Stimulated activated naive CD8-positive, alpha-beta T cell treated with anti-CD3 and anti-CD28 coated beads, Interleukin-15, amount 100 ng/mL, for 72 hours (primary cell): ENCODE measurements around the gene CCR2.

Experiments used
- ATAC-seq: fragments of 150-1000 bp; cut with Tn5 transposase; 2 replicates; pipeline ENCODE4 v1.10.0; 2021; ENCODE audit warnings: mild to moderate bottlenecking, moderate library complexity
- DNase-seq, 2 donors: peaks; one replicate each; pipeline ENCODE4 v3.0.0; 2021 to 2022
- H3K27ac Mint-ChIP-seq, 2 donors: one replicate each; pipeline ENCODE4 v1.8.0; 2022; ENCODE audit warnings: mild to moderate bottlenecking in 2 of 2, mixed read lengths in 2 of 2, moderate library complexity in 2 of 2
- H3K27me3 Mint-ChIP-seq: one replicate; pipeline ENCODE4 v1.8.0; 2022; ENCODE audit warnings: mixed read lengths
- H3K4me1 Mint-ChIP-seq: one replicate; pipeline ENCODE4 v1.8.0; 2022; ENCODE audit warnings: mild to moderate bottlenecking, mixed read lengths
- H3K4me3 Mint-ChIP-seq, 2 donors: one replicate each; pipeline ENCODE4 v1.8.0; 2022; ENCODE audit warnings: mild to moderate bottlenecking in 2 of 2, mixed read lengths in 2 of 2, moderate library complexity in 1 of 2
- H3K9me3 Mint-ChIP-seq, 2 donors: one replicate each; pipeline ENCODE4 v1.8.0; 2022; ENCODE audit warnings: mixed read lengths in 2 of 2

The CCR2 gene

GRCh38 chr3:46365737-46366524 lies 12.0 kb downstream of the CCR2 start:
- Mint-ChIP-seq H3K27me3 (peaks cover 16% of the 10 kb centered on the region), H3K27ac (no peak overlapping the region), H3K9me3 (no peaks in the 10 kb centered on the region), H3K4me1 (peaks cover 58% of the 10 kb centered on the region), H3K4me3 (no peak overlapping the region)
- no peak for ATAC-seq
- no peak for DNase-seq

DNA sequence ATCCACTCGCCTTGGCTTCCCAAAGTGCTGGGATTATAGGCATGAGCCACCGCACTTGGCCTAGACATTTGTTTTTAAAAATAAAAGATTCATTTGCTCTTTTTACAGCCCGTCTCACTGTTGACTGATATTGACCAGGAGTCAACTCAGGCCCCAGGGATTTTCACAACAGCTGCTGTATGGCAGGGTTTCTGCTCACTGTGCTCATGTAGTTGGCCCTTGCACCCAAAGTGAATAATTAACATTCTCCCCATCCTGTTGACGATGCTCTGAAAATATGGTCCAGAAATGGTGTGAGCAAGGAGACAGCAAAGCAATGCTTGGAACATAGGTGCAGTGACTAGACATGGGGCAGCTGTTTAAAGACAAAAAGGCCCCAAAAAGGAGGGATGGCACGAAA lies 13.9 kb downstream of the CCR2 start:
- DNase-seq (no peak), ATAC-seq (no peak)
- peaks cover 16% of the 10 kb centered on the region for H3K27me3 Mint-ChIP-seq
- no peak overlapping the region for H3K27ac Mint-ChIP-seq
- no peak overlapping the region for H3K4me3 Mint-ChIP-seq
- no peaks in the 10 kb centered on the region for H3K9me3 Mint-ChIP-seq
- peaks cover 47% of the 10 kb centered on the region for H3K4me1 Mint-ChIP-seq

GRCh38 chr3:46368569-46368968 lies 14.7 kb downstream of the CCR2 start:
- ATAC-seq (no peak), DNase-seq (peak; percentile 33 to 35)
- Mint-ChIP-seq H3K9me3 (no peaks in the 10 kb centered on the region), H3K27ac (no peak overlapping the region), H3K4me1 (peaks cover 47% of the 10 kb centered on the region), H3K4me3 (no peak overlapping the region), H3K27me3 (peaks cover 23% of the 10 kb centered on the region)

- peak overlapping the region; percentile 22 to 73 for H3K4me3 Mint-ChIP-seq
Observed at GRCh38 chr3:46369151-46369550, 15.2 kb downstream of the CCR2 start.

GRCh38 chr3:46369675-46370132 lies 15.8 kb downstream of the CCR2 start:
- DNase-seq (peak; percentile 60 to 75), ATAC-seq (peak; percentile 92)
- H3K4me3 Mint-ChIP-seq: peak overlapping the region; percentile 22 to 73
- H3K4me1 Mint-ChIP-seq: peaks cover 52% of the 10 kb centered on the region
- H3K27me3 Mint-ChIP-seq: peaks cover 30% of the 10 kb centered on the region
- H3K9me3 Mint-ChIP-seq: no peaks in the 10 kb centered on the region
- H3K27ac Mint-ChIP-seq: peak overlapping the region; percentile 86 to 96

More at GRCh38 chr3:46369151-46369550, 15.2 kb downstream of the CCR2 start:
- Mint-ChIP-seq H3K27me3 (peaks cover 25% of the 10 kb centered on the region), H3K4me1 (peaks cover 47% of the 10 kb centered on the region), H3K27ac (peak overlapping the region; percentile 15 to 65), H3K9me3 (no peaks in the 10 kb centered on the region)
- no peak for ATAC-seq
- DNase-seq: no peak

DNA sequence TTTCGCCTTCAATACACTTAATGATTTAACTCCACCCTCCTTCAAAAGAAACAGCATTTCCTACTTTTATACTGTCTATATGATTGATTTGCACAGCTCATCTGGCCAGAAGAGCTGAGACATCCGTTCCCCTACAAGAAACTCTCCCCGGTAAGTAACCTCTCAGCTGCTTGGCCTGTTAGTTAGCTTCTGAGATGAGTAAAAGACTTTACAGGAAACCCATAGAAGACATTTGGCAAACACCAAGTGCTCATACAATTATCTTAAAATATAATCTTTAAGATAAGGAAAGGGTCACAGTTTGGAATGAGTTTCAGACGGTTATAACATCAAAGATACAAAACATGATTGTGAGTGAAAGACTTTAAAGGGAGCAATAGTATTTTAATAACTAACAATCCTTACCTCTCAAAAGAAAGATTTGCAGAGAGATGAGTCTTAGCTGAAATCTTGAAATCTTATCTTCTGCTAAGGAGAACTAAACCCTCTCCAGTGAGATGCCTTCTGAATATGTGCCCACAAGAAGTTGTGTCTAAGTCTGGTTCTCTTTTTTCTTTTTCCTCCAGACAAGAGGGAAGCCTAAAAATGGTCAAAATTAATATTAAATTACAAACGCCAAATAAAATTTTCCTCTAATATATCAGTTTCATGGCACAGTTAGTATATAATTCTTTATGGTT lies 17.1 kb downstream of the CCR2 start, which contains the start of gene CCR5:
Gene CCR5, plus strand, starts transcription at position 108 of the 680 bp plus-strand sequence. CDS start 1,957 bp downstream, outside the sequence.
- H3K9me3 Mint-ChIP-seq: no peaks in the 10 kb centered on the region
- DNase-seq (peak in 1 of 2 donors; percentile 41), ATAC-seq (peak; percentile 44)
- peak within 1 kb of the TSS; percentile 22 to 73 for H3K4me3 Mint-ChIP-seq
- peak within 1 kb of the TSS; percentile 86 to 96 for H3K27ac Mint-ChIP-seq
- H3K4me1 Mint-ChIP-seq: peaks cover 61% of the 10 kb centered on the region
- peaks cover 32% of the 10 kb centered on the region for H3K27me3 Mint-ChIP-seq

GRCh38 chr3:46371519-46372340 lies 17.8 kb downstream of the CCR2 start:
- ATAC-seq: no peak
- Mint-ChIP-seq H3K27me3 (peaks cover 25% of the 10 kb centered on the region), H3K27ac (no peak overlapping the region), H3K9me3 (no peaks in the 10 kb centered on the region), H3K4me3 (no peak overlapping the region), H3K4me1 (peaks cover 54% of the 10 kb centered on the region)
- no peak for DNase-seq

DNA sequence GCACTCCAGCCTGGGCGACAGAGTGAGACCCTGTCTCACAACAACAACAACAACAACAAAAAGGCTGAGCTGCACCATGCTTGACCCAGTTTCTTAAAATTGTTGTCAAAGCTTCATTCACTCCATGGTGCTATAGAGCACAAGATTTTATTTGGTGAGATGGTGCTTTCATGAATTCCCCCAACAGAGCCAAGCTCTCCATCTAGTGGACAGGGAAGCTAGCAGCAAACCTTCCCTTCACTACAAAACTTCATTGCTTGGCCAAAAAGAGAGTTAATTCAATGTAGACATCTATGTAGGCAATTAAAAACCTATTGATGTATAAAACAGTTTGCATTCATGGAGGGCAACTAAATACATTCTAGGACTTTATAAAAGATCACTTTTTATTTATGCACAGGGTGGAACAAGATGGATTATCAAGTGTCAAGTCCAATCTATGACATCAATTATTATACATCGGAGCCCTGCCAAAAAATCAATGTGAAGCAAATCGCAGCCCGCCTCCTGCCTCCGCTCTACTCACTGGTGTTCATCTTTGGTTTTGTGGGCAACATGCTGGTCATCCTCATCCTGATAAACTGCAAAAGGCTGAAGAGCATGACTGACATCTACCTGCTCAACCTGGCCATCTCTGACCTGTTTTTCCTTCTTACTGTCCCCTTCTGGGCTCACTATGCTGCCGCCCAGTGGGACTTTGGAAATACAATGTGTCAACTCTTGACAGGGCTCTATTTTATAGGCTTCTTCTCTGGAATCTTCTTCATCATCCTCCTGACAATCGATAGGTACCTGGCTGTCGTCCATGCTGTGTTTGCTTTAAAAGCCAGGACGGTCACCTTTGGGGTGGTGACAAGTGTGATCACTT lies 18.8 kb downstream of the CCR2 start:
- H3K4me1 Mint-ChIP-seq: peaks cover 53% of the 10 kb centered on the region
- DNase-seq (peak in 1 of 2 donors; percentile 30), ATAC-seq (no peak)
- H3K4me3 Mint-ChIP-seq: no peak overlapping the region
- peaks cover 23% of the 10 kb centered on the region for H3K27me3 Mint-ChIP-seq
- H3K9me3 Mint-ChIP-seq: no peaks in the 10 kb centered on the region
- no peak overlapping the region for H3K27ac Mint-ChIP-seq

DNA sequence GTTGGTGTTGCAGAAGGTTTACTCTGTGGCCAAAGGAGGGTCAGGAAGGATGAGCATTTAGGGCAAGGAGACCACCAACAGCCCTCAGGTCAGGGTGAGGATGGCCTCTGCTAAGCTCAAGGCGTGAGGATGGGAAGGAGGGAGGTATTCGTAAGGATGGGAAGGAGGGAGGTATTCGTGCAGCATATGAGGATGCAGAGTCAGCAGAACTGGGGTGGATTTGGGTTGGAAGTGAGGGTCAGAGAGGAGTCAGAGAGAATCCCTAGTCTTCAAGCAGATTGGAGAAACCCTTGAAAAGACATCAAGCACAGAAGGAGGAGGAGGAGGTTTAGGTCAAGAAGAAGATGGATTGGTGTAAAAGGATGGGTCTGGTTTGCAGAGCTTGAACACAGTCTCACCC lies 20.8 kb downstream of the CCR2 start:
- Mint-ChIP-seq H3K27me3 (peaks cover 23% of the 10 kb centered on the region), H3K27ac (no peak overlapping the region), H3K4me1 (peaks cover 33% of the 10 kb centered on the region), H3K9me3 (no peaks in the 10 kb centered on the region), H3K4me3 (no peak overlapping the region)
- no peak for DNase-seq
- ATAC-seq: no peak

GRCh38 chr3:46375218-46375617 lies 21.3 kb downstream of the CCR2 start:
- DNase-seq: no peak
- peaks cover 28% of the 10 kb centered on the region for H3K4me1 Mint-ChIP-seq
- no peak overlapping the region for H3K4me3 Mint-ChIP-seq
- ATAC-seq: peak; percentile 80
- H3K9me3 Mint-ChIP-seq: no peaks in the 10 kb centered on the region
- peaks cover 23% of the 10 kb centered on the region for H3K27me3 Mint-ChIP-seq
- H3K27ac Mint-ChIP-seq: no peak overlapping the region

DNA sequence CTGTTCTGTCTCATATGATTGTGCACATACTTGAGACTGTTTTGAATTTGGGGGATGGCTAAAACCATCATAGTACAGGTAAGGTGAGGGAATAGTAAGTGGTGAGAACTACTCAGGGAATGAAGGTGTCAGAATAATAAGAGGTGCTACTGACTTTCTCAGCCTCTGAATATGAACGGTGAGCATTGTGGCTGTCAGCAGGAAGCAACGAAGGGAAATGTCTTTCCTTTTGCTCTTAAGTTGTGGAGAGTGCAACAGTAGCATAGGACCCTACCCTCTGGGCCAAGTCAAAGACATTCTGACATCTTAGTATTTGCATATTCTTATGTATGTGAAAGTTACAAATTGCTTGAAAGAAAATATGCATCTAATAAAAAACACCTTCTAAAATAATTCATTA lies 21.9 kb downstream of the CCR2 start:
- Mint-ChIP-seq H3K4me3 (no peak overlapping the region), H3K27ac (no peak overlapping the region), H3K9me3 (no peaks in the 10 kb centered on the region), H3K27me3 (peaks cover 23% of the 10 kb centered on the region), H3K4me1 (peaks cover 28% of the 10 kb centered on the region)
- no peak for ATAC-seq
- no peak for DNase-seq

GRCh38 chr3:46378426-46378942 lies 24.6 kb downstream of the CCR2 start:
- no peak overlapping the region for H3K27ac Mint-ChIP-seq

GRCh38 chr3:46380471-46381221 lies 26.7 kb downstream of the CCR2 start:
- H3K27me3 Mint-ChIP-seq: no peaks in the 10 kb centered on the region
- H3K27ac Mint-ChIP-seq: no peak overlapping the region
- H3K9me3 Mint-ChIP-seq: no peaks in the 10 kb centered on the region
- H3K4me3 Mint-ChIP-seq: no peak overlapping the region
- ATAC-seq: no peak
- DNase-seq: no peak
- H3K4me1 Mint-ChIP-seq: peaks cover 36% of the 10 kb centered on the region

More at GRCh38 chr3:46378426-46378942, 24.6 kb downstream of the CCR2 start:
- ATAC-seq (peak; percentile 62), DNase-seq (peak; percentile 49 to 62)
- Mint-ChIP-seq H3K4me3 (no peak overlapping the region), H3K9me3 (no peaks in the 10 kb centered on the region), H3K4me1 (peaks cover 36% of the 10 kb centered on the region), H3K27me3 (peaks cover 15% of the 10 kb centered on the region)

- Mint-ChIP-seq H3K4me3 (no peak overlapping the region), H3K27ac (no peak overlapping the region), H3K27me3 (no peaks in the 10 kb centered on the region), H3K9me3 (no peaks in the 10 kb centered on the region), H3K4me1 (peaks cover 40% of the 10 kb centered on the region)
- ATAC-seq: no peak
- DNase-seq: no peak
Observed at GRCh38 chr3:46381625-46382024, 27.7 kb downstream of the CCR2 start.
